Measurements from ENCODE around the gene TNNI2. TPM values are rescaled to one million over a fixed set of nuclear protein-coding genes. Genes with fewer than 3 reads are reported as not detected.
A peak's percentile ranks its signal among the peaks of the same experiment; 100 is the strongest.

Gene TNNI2
- total RNA-seq, 6 experiments from 2014 or later, result 0.31 to 1.9 (median 1.1) TPM; not detected in 3

GRCh38 chr11:1864831-1865665, 26.3 kb downstream of the TNNI2 start:
- Histone ChIP-seq H3K36me3 (no peaks in the 10 kb centered on the region), H3K27me3 (no peaks in the 10 kb centered on the region), H3K27ac (no peak overlapping the region), H3K4me3 (no peak overlapping the region), H3K4me1 (no peaks in the 10 kb centered on the region), H3K9me3 (no peaks in the 10 kb centered on the region)
- intact Hi-C loops (cut with DNase I), result no loop called here
- DNase-seq, result peak in 2 of 3 donors; percentile 24 to 53
- WGBS (ENCODE audit: insufficient coverage, low coverage, low lambda C conversion rate, missing lambda C conversion rate), result 86% methylated on average over 16 of the region's 30 CpGs
- no peak for TF ChIP-seq CTCF (IDR thresholded peaks at IDR 0.05)
- no peak for TF ChIP-seq POLR2A (IDR thresholded peaks at IDR 0.05)
- ATAC-seq, result peak in 1 of 4 donors; percentile 15

- Histone ChIP-seq H3K4me3 (no peak overlapping the region), H3K27me3 (no peaks in the 10 kb centered on the region), H3K4me1 (no peaks in the 10 kb centered on the region), H3K27ac (no peak overlapping the region), H3K36me3 (no peaks in the 10 kb centered on the region), H3K9me3 (no peaks in the 10 kb centered on the region)
- WGBS (ENCODE audit: insufficient coverage, low coverage, low lambda C conversion rate, missing lambda C conversion rate), result 80% methylated on average over 1 of the region's 8 CpGs
- no peak for ATAC-seq
- DNase-seq, result peak in 2 of 3 donors; percentile 14 to 36
- no peak for TF ChIP-seq CTCF (IDR thresholded peaks at IDR 0.05)
- TF ChIP-seq POLR2A (IDR thresholded peaks at IDR 0.05), result no peak
- intact Hi-C loops (cut with DNase I), result no loop called here
These were observed 27.4 kb downstream of the TNNI2 start for GRCh38 chr11:1866226-1866625.

GRCh38 chr11:1866776-1867175, 28.0 kb downstream of the TNNI2 start:
- Histone ChIP-seq H3K9me3 (no peaks in the 10 kb centered on the region), H3K4me3 (no peak overlapping the region), H3K27me3 (no peaks in the 10 kb centered on the region), H3K27ac (no peak overlapping the region), H3K36me3 (no peaks in the 10 kb centered on the region), H3K4me1 (no peaks in the 10 kb centered on the region)
- DNase-seq (peak in 2 of 3 donors; percentile 17 to 47), ATAC-seq (no peak)
- TF ChIP-seq CTCF (IDR thresholded peaks at IDR 0.05) (no peak), POLR2A (IDR thresholded peaks at IDR 0.05) (no peak)
- 60% methylated on average over 4 of the region's 15 CpGs for WGBS (ENCODE audit: insufficient coverage, low coverage, low lambda C conversion rate, missing lambda C conversion rate)
- intact Hi-C loops (cut with DNase I), result no loop called here

GRCh38 chr11:1867381-1867780, 28.6 kb downstream of the TNNI2 start:
- no peak for TF ChIP-seq POLR2A (IDR thresholded peaks at IDR 0.05)
- no peak for TF ChIP-seq CTCF (IDR thresholded peaks at IDR 0.05)
- intact Hi-C loops (cut with DNase I), result no loop called here
- H3K4me1 ChIP-seq, result no peaks in the 10 kb centered on the region
- H3K36me3 ChIP-seq, result no peaks in the 10 kb centered on the region
- no peak overlapping the region for H3K4me3 ChIP-seq
- DNase-seq (peak in 2 of 3 donors; percentile 7 to 36), ATAC-seq (no peak)
- H3K27me3 ChIP-seq, result no peaks in the 10 kb centered on the region
- H3K27ac ChIP-seq, result no peak overlapping the region
- H3K9me3 ChIP-seq, result no peaks in the 10 kb centered on the region
- WGBS (ENCODE audit: insufficient coverage, low coverage, low lambda C conversion rate, missing lambda C conversion rate), result 32% methylated on average over 4 of the region's 8 CpGs
